K562 (cell line): ENCODE results near the gene MAST3. TPM values are rescaled to one million over a fixed set of nuclear protein-coding genes. Genes with fewer than 3 reads are reported as not detected.

Experiments used
- ATAC-seq: fragments of 200-7000 bp; cut with Tn5 transposase; 3 replicates; pipeline ENCODE4 v1.9.1; 2020; ENCODE audit warnings: moderate library complexity
- BruUV-seq: library from RNA; stranded (reverse); fragments of 400-500 nt; replicated peaks from 2 replicates; lab custom pipeline; 2021; lab: Mats Ljungman, UMichigan
- CTCF ChIA-PET: fragments of 300-600 bp; formaldehyde crosslinking; extraction: SDS; loops from one replicate; lab custom pipeline; 2021; ENCODE audit warnings: low intra/inter-chr PET ratio; lab: Yijun Ruan, JAX
- POLR2A ChIA-PET: fragments of 300-600, 350-650 bp; sonication (Branson Sonifier 250); formaldehyde crosslinking; extraction: SDS; loops from one replicate; lab custom pipeline; 2021; ENCODE audit warnings: antibody characterized with exemption, inconsistent platforms; lab: Yijun Ruan, JAX
- DNase-seq, 4 experiments: peaks; one replicate each; pipeline versions ENCODE4 v3.0.0 to v3.0.0-alpha.2; 2011 to 2018; ENCODE audit warnings: low spot score in 3 of 4, mixed read lengths in 3 of 4; ENCODE audit errors: extremely low read depth in 1 of 4
- FAIRE-seq: peaks from 2 replicates; lab custom pipeline; 2011; peaks lifted over from hg19 to GRCh38; lab: Jason Lieb, UNC
- H2AFZ ChIP-seq: 2 replicates; pipeline ENCODE4 v1.6.0; 2011; ENCODE audit warnings: low read depth, low read length, control low read depth, inconsistent platforms
- H3K27ac ChIP-seq: fragments of 200-600 bp; 3 replicates; pipeline ENCODE4 v1.8.0; 2011; ENCODE audit warnings: low read depth, mild to moderate bottlenecking, control low read depth, inconsistent platforms, low read length, moderate library complexity, mixed read lengths; ENCODE audit errors: extremely low read depth
- H3K27me3 ChIP-seq, 2 experiments: fragments of 300-600 bp in 1 of 2; 2 replicates in 1 of 2; 3 replicates in 1 of 2; pipeline versions ENCODE4 v1.6.0 to v1.8.0; 2011; ENCODE audit warnings: inconsistent platforms in 2 of 2, low read length in 2 of 2, mild to moderate bottlenecking in 1 of 2, mixed read lengths in 1 of 2, moderate library complexity in 1 of 2; ENCODE audit not compliant: control insufficient read depth in 2 of 2, insufficient read depth in 2 of 2
- H3K36me3 ChIP-seq: fragments of 300-600 bp; 3 replicates; pipeline ENCODE4 v1.8.0; 2011; ENCODE audit warnings: mild to moderate bottlenecking, low read length, inconsistent platforms; ENCODE audit not compliant: control insufficient read depth, insufficient read depth
- H3K4me1 ChIP-seq, 2 experiments: fragments of 200-600 bp in 1 of 2; replicated peaks in 1 of 2; 2 replicates in 1 of 2; 3 replicates in 1 of 2; pipeline versions ENCODE4 v1.5.1 to v1.8.0; 2011; ENCODE audit warnings: inconsistent platforms in 2 of 2, low read length in 2 of 2, mild to moderate bottlenecking in 1 of 2, mixed read lengths in 1 of 2, moderate library complexity in 1 of 2; ENCODE audit not compliant: control insufficient read depth in 2 of 2, insufficient read depth in 2 of 2
- H3K4me2 ChIP-seq: 2 replicates; pipeline ENCODE4 v1.6.1; 2011; ENCODE audit warnings: low read length, control low read depth, inconsistent platforms, mixed read lengths; ENCODE audit not compliant: insufficient read depth
- H3K4me3 ChIP-seq: fragments of 200-600 bp; sonication (generic), shearing (Covaris generic); 2 replicates; pipeline ENCODE4 v1.5.1; 2016; ENCODE audit warnings: control low read depth, inconsistent platforms
- H3K79me2 ChIP-seq: fragments of 200-600 bp; 3 replicates; pipeline ENCODE4 v1.8.0; 2011; ENCODE audit warnings: low read length, inconsistent platforms; ENCODE audit not compliant: control insufficient read depth, insufficient read depth
- H3K9ac ChIP-seq, 2 experiments: 2 replicates each; pipeline versions ENCODE4 v1.6.0 to v1.6.1; 2011; ENCODE audit warnings: low read depth in 2 of 2, low read length in 2 of 2, control low read depth in 1 of 2, inconsistent platforms in 1 of 2, mild to moderate bottlenecking in 1 of 2, mixed read lengths in 1 of 2; ENCODE audit not compliant: insufficient read depth in 1 of 2
- H3K9me1 ChIP-seq: one replicate; pipeline ENCODE4 v1.6.0; 2011; ENCODE audit warnings: inconsistent platforms, mild to moderate bottlenecking, low read length, moderate library complexity; ENCODE audit not compliant: control insufficient read depth, insufficient read depth
- H3K9me3 ChIP-seq: replicated peaks from 2 replicates; pipeline ENCODE4 v1.5.1; 2011; ENCODE audit warnings: low read depth, low read length, inconsistent platforms; ENCODE audit not compliant: control insufficient read depth, insufficient read depth
- H4K20me1 ChIP-seq: replicated peaks from 2 replicates; pipeline ENCODE4 v1.6.1; 2011; ENCODE audit warnings: low read length, inconsistent platforms, mixed read lengths; ENCODE audit not compliant: control insufficient read depth, insufficient read depth
- CEBPB ChIP-seq: fragments of 450-650 bp; IDR thresholded peaks from 2 replicates; pipeline ENCODE4 v1.6.1; 2016; ENCODE audit warnings: missing genetic modification characterization, missing compliant biosample characterization
- EGR1 ChIP-seq: fragments of 450-650 bp; conservative IDR thresholded peaks from 2 replicates; pipeline ENCODE4 v1.6.1; 2017; ENCODE audit warnings: mild to moderate bottlenecking
- FUS ChIP-seq: fragments of 200-400 bp; formaldehyde crosslinking; optimal IDR thresholded peaks from 2 replicates; pipeline ENCODE3; 2017; ENCODE audit warnings: low read depth, low read length
- KDM1A ChIP-seq, 2 experiments: fragments of 450-650 bp; IDR thresholded peaks; 2 replicates each; pipeline ENCODE4 v1.6.1; 2016; ENCODE audit warnings: mild to moderate bottlenecking in 2 of 2
- PYGO2 ChIP-seq: fragments of 450-650 bp; IDR thresholded peaks from 2 replicates; pipeline ENCODE4 v1.6.1; 2016; ENCODE audit warnings: mild to moderate bottlenecking, missing genetic modification characterization, moderate library complexity, missing compliant biosample characterization
- RBM25 ChIP-seq: fragments of 200-400 bp; formaldehyde crosslinking; IDR thresholded peaks from 2 replicates; pipeline ENCODE4 v1.6.1; 2018; ENCODE audit warnings: low read length, low read depth, moderate library complexity; ENCODE audit not compliant: severe bottlenecking
- SMARCA5 ChIP-seq: fragments of 450-650 bp; IDR thresholded peaks from 2 replicates; pipeline ENCODE4 v1.6.1; 2016
- SNRNP70 ChIP-seq: fragments of 200-400 bp; formaldehyde crosslinking; optimal IDR thresholded peaks from 2 replicates; pipeline ENCODE3; 2017; ENCODE audit warnings: low read depth, low read length
- ZFP36 ChIP-seq: fragments of 150-350 bp; IDR thresholded peaks from 2 replicates; pipeline ENCODE4 v1.6.1; 2018; ENCODE audit warnings: low read length, low read depth; ENCODE audit not compliant: partially characterized antibody
- ZKSCAN8 ChIP-seq: fragments of 200-800 bp; sonication (Bioruptor generic); IDR thresholded peaks from 2 replicates; pipeline ENCODE4 v1.6.1; 2016; ENCODE audit warnings: missing genetic modification characterization, missing compliant biosample characterization
- WGBS: fragments of 100-300 bp; shearing (Covaris generic); methylation state at CpG from one replicate; pipeline ENCODE4 v1.1.6; 2016; ENCODE audit warnings: low coverage, mixed read lengths; ENCODE audit not compliant: insufficient coverage; ENCODE audit errors: missing lambda C conversion rate; 5-methylcytosine and 5-hydroxymethylcytosine counted together
- in situ Hi-C: fragments of 300-500 bp; cut with MboI; formaldehyde crosslinking; loops from 4 replicates; pipeline ENCODE4 v1.15.0; 2018; ENCODE audit warnings: inconsistent platforms, mixed read lengths
- intact Hi-C: fragments of 100-400 bp; cut with micrococcal nuclease; formaldehyde crosslinking; loops from 2 replicates; pipeline ENCODE4 v1.14.2; 2022
- polyA plus RNA-seq, 8 experiments: library from polyadenylated mRNA; depleted of rRNA in 4 of 8; stranded (reverse) in 5 of 8; unstranded in 3 of 8; fragments of >200 nt; fragmentation: Nextera tagmentation in 2 of 8; fragmentation: Illumina TruSeq in 1 of 8; extraction: Ambion mirVana in 2 of 8; extraction: Trizol in 1 of 8; gene quantifications; 2 replicates each; pipeline versions ENCODE4 v1.2.1 to v1.2.3, GENCODE V29; 2011 to 2014; ENCODE audit warnings: inconsistent platforms in 1 of 8, missing spikeins in 1 of 8
- total RNA-seq, 7 experiments: library from RNA; depleted of rRNA in 6 of 7; stranded (reverse); fragments of >200 nt in 6 of 7; fragmentation: Illumina TruSeq in 2 of 7; extraction: Trizol in 2 of 7; gene quantifications; 2 replicates each; pipeline versions ENCODE4 v1.2.1 to v1.2.3, GENCODE V29; 2011 to 2021; ENCODE audit warnings: low replicate concordance in 1 of 7

MAST3 gene
- total and polyA plus RNA-seq, 9 of the 15 experiments (the other 6 are each of a cell fraction or from before 2014, with no cell fraction given): 0.94 to 9.9 (median 2.4) TPM

- no peak for TF ChIP-seq PYGO2
- TF ChIP-seq SNRNP70: no peak
- TF ChIP-seq EGR1: no peak
- 0 out of 2 replicates have a peak, but pooled peaks have one; percentile 17 for TF ChIP-seq SMARCA5
- peak; percentile 30 for TF ChIP-seq RBM25
- TF ChIP-seq ZKSCAN8 (CRISPR knock-in tag): peak; percentile 99
- no peak for TF ChIP-seq FUS
- peak; percentile 47 for TF ChIP-seq CEBPB (tag)
- peak in 1 of 2 experiments; percentile 7; a peak in 1 of 4 replicates for TF ChIP-seq KDM1A (IDR thresholded peaks at IDR 0.05)
- peak; percentile 25 for TF ChIP-seq ZFP36
- DNase-seq (peak; percentile 44 to 69 (median 52)), FAIRE-seq (no peak), ATAC-seq (peak; percentile 89)
- Histone ChIP-seq H3K79me2 (no peaks in the 10 kb centered on the region), H4K20me1 (0 out of 2 replicates have a peak, but pooled peaks cover 4% of the 10 kb centered on the region), H3K9ac (no peak overlapping the region), H3K9me3 (no peaks in the 10 kb centered on the region), H2AFZ (no peak overlapping the region), H3K4me3 (no peak overlapping the region), H3K27ac (no peak overlapping the region), H3K36me3 (peaks cover 45% of the 10 kb centered on the region; the same call in 2 of the 3 replicates), H3K4me2 (no peak overlapping the region), H3K9me1 (no peaks in the 10 kb centered on the region), H3K27me3 (no peaks in the 10 kb centered on the region), H3K4me1 (peaks cover 0 to 7% of the 10 kb centered on the region in 2 experiments; a peak in 2 of 5 replicates)
- POLR2A ChIA-PET: interaction anchor here (1.2 to 1.4 kb wide), 2 partner anchors 20 to 72 kb away, joined by 3 to 6 read pairs; partner anchors contain the start of gene PIK3R2
- CTCF ChIA-PET: no interaction called here
- intact Hi-C loops: no loop called here
- WGBS: 75% methylated on average over 18 of the region's 31 CpGs
- in situ Hi-C loops: no loop called here
- BruUV-seq: no TSS peak
Measured at GRCh38 chr19:18131841-18132596, 34.4 kb downstream of the MAST3 start.
